ENCODE data around the gene MAP2K2. TPM values are rescaled to one million over a fixed set of nuclear protein-coding genes. Genes with fewer than 3 reads are reported as not detected.
"Not testable (repeated sequence)": the region's sequence is repeated elsewhere in the genome, so short reads cannot be mapped to it uniquely, and the experiment has no call there.

Gene MAP2K2
- 221 and 226 TPM in 2 replicates for total RNA-seq (2014; rRNA removed; shearing (Covaris generic))

DNA sequence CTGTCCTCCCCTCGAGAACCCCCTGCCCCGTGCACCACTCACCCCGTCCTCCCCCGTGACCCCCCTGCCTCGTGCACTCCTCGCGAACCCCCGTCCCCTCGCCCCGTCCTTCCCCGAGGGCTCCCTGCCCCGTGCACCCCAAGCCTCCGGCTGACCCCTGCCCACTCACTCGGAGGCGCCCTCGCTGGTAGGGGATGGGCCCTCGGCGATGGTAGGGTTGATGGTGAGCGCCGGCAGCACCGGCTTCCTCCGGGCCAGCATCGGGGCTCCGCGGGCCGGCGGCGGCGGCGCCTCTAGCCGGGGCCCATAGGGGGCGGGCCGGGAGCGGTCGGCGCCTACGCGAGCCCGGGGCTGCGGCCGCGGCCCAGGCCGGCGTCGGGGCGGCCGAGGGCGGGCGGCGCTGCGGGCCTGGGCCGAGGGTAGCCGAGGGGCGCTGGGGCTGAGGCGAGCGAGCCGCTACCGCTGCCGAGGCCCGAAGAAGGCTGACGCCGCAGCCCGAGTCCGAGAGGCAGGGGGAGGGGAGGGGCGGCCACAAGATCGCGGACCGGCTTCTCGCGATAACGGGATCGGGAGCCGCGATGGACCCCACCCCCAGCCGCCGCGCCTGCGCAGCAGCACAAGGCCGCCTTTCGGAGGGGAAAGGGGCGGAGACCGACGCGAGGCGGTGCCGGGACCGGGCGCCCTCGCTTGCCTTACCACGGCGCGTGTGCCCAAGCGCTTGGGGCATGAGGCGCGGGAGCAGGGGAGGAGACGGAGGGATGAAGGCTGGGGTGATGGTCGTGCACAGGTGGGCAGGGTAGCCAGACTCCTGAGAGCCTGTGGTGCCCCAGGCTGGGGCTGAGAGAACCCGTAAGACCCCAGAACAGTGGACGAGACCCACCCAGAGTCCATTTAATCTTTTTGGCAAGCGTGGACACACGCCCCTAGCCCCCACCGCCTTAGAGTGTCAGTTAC lies at the start of gene MAP2K2:
TSS of gene MAP2K2 (minus strand) at position 508 of the 954 bp plus-strand sequence. CDS start at position 261, 247 bp downstream.
- no peaks in the 10 kb centered on the region for H3K27me3 ChIP-seq (ENCODE audit: control insufficient read depth, insufficient read depth, low read length)
- peak within 1 kb of the TSS; percentile 88 for H3K4me3 ChIP-seq (ENCODE audit: insufficient read depth, low read depth, low read length)
- no peaks in the 10 kb centered on the region; the same call in 1 of the 2 replicates for H3K36me3 ChIP-seq (replicated peaks; ENCODE audit: control insufficient read depth, insufficient read depth, low read length)
- peak; percentile 100 for DNase-seq

DNA sequence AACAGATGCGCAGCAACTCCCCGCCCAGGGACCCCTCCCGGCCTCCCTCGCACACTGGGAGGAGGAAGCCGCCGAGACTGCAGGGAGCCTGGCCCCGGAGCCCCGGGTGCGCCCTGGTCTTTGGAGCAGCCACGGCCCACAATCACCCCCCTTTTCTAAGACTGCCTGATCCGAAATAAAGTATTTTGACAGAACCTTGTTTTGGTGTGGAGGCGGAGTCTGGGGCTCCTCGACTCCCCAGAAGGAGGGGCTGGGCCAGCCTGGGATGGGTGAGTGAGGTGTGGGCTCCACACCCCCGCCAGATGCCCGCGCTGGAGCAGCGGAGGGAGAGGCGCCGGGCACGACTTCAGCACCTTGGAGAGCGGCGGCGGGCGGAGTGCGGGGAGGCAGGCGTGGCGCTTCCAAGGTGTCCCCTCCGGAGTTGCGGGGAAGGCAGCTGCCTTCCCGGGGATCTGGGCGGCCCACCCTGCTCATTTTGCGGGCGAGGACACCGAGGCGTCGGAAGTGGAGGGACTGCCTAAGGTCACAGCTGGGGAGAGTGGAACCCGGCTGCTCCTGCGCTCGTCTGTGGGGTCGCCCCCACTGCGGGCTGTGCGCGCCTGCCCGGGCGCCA lies 49.0 kb upstream of the MAP2K2 start:
- peaks cover 5% of the 10 kb centered on the region for H3K27me3 ChIP-seq (ENCODE audit: control insufficient read depth, insufficient read depth, low read length)
- DNase-seq: peak; percentile 96
- H3K4me3 ChIP-seq (ENCODE audit: insufficient read depth, low read depth, low read length): peak overlapping the region; percentile 20; the same call in 1 of the 2 replicates
- H3K36me3 ChIP-seq (replicated peaks; ENCODE audit: control insufficient read depth, insufficient read depth, low read length): no peaks in the 10 kb centered on the region

DNA sequence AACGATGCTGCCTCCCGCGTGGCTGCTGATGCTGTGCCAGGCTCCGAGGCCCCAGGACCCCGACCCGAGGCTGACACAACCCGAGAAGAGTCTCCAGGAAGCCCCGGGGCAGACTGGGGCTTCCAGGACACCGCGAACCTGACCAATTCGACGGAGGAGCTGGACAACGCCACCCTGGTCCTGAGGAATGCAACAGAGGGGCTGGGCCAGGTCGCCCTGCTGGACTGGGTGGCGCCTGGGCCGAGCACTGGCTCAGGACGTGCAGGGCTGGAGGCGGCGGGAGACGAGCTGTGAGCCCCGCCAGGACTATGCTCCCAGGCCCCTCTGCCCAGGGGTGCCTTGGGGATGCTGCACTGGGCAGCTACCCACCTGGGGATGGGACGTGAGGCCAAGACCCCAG lies 47.8 kb upstream of the MAP2K2 start:
- Histone ChIP-seq H3K27me3 (ENCODE audit: control insufficient read depth, insufficient read depth, low read length) (peaks cover 5% of the 10 kb centered on the region), H3K36me3 (replicated peaks; ENCODE audit: control insufficient read depth, insufficient read depth, low read length) (no peaks in the 10 kb centered on the region), H3K4me3 (ENCODE audit: insufficient read depth, low read depth, low read length) (no peak overlapping the region)
- no peak for DNase-seq

DNA sequence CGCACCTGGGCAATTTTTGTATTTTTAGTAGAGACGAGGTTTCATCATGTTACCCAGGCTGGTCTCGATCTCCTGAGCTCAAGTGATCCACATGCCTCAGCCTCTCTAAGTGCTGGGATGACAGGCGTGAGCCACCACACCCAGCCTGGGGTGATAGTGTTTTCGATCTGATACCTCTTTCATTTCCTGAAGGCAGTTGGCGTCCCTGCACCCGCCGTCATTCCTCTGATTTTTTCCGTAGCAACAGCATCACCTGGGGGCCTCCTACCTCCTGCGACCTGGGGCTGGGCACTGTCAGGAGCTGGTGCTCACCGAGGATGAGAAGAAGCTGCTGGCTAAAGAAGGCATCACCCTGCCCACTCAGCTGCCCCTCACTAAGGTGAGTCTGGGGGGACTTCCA lies 40.3 kb upstream of the MAP2K2 start:
- Histone ChIP-seq H3K27me3 (ENCODE audit: control insufficient read depth, insufficient read depth, low read length) (peaks cover 3% of the 10 kb centered on the region; the same call in 1 of the 2 replicates), H3K36me3 (replicated peaks; ENCODE audit: control insufficient read depth, insufficient read depth, low read length) (no peaks in the 10 kb centered on the region), H3K4me3 (ENCODE audit: insufficient read depth, low read depth, low read length) (no peak overlapping the region)
- DNase-seq: peak; percentile 25

DNA sequence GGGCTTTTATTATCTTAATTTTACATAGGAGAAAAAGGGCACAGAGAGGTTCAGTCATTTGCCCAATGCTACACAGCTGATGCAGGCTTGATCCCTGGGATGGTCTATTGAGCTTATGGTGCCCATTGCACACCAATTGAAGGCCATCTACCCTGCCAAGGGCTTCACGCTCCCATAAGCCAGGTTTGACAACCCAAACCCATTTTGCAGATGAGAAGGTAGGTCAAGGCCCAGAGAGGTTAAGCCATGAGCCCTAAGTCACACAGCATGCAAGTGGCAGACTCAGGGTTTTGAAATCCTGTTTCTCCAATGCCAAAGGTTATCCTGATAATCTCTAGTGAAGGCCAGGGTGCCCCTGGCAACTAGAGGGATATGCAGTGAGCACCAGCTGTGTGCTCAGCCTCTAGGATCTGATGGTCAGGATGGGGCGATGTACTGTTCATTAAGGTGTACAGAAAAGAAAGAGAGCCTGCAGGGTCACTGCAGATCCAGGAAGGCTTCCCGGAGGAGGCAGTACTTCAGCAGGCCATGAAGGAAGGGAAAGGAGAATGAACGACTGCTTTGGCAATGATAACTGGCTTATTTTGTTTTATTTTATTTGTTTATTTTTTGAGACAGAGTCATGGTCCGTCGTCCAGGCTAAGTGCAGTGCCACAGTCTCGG lies 37.6 kb upstream of the MAP2K2 start:
- H3K4me3 ChIP-seq (ENCODE audit: insufficient read depth, low read depth, low read length): no peak overlapping the region
- no peak for DNase-seq
- no peaks in the 10 kb centered on the region for H3K36me3 ChIP-seq (replicated peaks; ENCODE audit: control insufficient read depth, insufficient read depth, low read length)
- no peaks in the 10 kb centered on the region for H3K27me3 ChIP-seq (ENCODE audit: control insufficient read depth, insufficient read depth, low read length)

DNA sequence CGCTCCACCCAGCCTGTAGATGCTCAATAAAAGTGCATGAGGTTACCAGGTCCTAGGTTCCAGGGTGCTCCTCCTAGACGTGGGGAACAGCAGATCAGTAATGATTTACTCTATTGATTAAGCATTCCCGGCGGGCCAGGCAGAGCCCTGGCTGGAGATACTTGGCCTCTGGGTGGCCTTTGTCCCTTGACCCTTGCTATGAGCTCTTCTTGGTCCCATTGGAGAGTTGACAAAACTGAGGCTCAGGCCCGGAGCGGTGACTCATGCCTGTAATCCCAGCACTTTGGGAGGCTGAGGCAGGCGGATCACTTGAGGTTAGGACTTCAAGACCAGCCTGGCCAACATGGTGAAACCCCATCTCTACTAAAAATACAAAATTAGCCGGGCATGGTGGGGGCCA lies 34.0 kb upstream of the MAP2K2 start:
- not testable (repeated sequence) for H3K27me3 ChIP-seq (ENCODE audit: control insufficient read depth, insufficient read depth, low read length); H3K4me3 ChIP-seq (ENCODE audit: insufficient read depth, low read depth, low read length); DNase-seq; H3K36me3 ChIP-seq (replicated peaks; ENCODE audit: control insufficient read depth, insufficient read depth, low read length)

DNA sequence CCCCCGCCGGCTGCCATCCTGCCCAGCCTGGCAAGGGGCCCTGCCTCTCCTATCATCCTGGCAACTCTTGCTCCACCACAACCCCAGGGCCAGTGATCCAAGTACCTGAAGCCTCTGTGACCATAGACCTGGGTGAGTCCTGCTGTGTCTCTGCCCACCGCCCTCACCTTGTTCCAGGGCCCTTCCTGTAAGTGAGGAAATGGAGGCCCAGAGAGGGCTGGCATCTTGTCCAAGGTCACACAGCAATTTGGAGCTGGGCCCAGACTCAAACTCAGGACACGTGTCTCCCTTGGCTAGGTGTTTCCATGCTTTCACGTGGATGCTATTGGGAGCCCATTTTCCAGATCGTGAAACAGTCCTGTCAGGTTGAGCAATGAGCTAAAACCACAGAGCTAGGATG lies 33.2 kb upstream of the MAP2K2 start:
- DNase-seq: no peak
- Histone ChIP-seq H3K4me3 (ENCODE audit: insufficient read depth, low read depth, low read length) (no peak overlapping the region), H3K36me3 (replicated peaks; ENCODE audit: control insufficient read depth, insufficient read depth, low read length) (no peaks in the 10 kb centered on the region), H3K27me3 (ENCODE audit: control insufficient read depth, insufficient read depth, low read length) (peaks cover 2% of the 10 kb centered on the region; the same call in 1 of the 2 replicates)

DNA sequence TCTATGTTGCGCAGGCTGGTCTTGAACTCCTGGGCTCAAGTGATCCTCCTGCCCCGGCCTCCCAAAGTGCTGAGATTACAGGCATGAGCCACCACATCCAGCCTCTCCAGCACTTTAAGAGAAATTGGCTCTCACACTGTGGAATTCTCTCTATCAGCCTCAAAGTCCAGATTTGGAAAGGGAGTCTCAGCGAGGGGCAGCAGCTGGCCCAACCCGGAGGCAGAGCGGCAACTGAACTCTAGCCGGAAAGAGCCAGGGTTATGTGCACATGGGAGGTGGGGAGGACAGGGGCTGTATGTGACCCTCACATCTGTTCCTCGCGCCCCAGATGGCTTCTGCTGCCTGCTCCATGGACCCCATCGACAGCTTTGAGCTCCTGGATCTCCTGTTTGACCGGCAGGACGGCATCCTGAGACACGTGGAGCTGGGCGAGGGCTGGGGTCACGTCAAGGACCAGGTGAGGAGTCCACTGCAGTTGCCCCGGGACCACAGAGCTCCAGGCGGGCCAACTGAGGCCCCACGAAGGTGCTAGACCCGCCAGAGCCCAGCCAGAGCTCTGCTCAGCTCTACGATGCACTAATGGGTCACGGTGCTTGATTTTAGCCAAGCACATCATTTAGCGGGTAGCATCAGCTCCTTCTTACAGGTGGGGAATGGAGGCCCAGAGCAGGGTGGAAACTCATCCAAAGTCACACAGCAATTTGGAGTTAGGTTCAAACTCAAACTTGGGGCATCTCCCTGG lies 30.8 kb upstream of the MAP2K2 start:
- H3K4me3 ChIP-seq (ENCODE audit: insufficient read depth, low read depth, low read length): no peak overlapping the region

DNA sequence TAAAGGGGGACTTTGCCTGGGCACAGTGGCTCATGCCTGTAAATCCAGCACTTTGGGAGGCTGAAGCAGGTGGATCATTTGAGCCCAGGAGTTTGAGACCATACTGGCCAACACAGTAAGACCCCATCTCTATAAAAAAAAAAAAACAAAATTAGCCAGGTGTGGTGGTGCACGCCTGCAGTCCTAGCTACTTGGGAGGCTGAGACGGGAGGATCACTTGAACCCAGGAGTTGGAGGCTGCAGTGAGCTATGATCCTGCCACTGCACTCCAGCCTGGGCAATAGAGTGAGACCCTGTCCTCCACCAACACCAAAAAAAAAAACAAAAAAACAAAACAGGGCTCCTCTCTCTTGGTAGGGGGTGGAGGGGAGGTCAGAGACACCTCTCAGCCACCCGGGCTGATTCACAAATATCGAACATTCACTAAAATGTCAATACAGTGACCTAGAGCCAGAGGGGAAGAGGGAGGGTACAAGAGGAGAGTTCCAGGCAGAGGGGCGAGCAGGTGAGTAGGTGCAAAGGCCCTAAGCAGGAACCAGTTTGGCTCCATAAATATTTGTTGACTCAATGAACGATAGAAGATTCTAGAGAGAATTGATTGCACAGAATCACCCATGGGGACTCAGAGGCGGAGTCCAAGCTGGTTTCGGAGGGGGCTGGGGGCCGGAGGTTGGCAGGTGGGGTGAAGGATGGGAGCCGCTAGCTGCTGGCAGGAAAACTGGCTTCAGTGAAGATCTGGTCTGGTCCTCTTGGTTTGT lies 28.5 kb upstream of the MAP2K2 start:
- H3K36me3 ChIP-seq (replicated peaks; ENCODE audit: control insufficient read depth, insufficient read depth, low read length): no peaks in the 10 kb centered on the region
- H3K4me3 ChIP-seq (ENCODE audit: insufficient read depth, low read depth, low read length): no peak overlapping the region

More for the DNA sequence above, 30.8 kb upstream of the MAP2K2 start:
- peaks cover 2% of the 10 kb centered on the region; the same call in 1 of the 2 replicates for H3K27me3 ChIP-seq (ENCODE audit: control insufficient read depth, insufficient read depth, low read length)
- no peaks in the 10 kb centered on the region for H3K36me3 ChIP-seq (replicated peaks; ENCODE audit: control insufficient read depth, insufficient read depth, low read length)
- no peak for DNase-seq

DNA sequence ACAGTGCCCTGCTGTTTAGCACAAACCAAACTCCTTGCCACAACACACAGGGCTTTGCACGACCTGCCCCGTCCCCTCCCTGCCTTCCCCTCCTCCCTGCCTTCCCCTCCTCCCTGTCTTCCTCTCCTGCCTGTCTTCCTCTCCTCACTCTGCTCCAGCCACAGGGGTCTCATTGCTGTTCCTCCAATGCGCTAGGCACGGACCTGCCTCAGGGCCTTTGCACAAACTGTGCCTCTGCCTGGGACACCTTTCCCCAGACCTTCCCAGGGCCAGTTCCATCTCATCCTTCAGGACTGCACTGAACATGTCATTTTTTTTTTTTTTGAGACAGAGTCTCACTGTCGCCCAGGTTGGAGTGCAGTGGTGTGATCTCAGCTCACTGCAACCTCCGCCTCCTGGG lies 27.7 kb upstream of the MAP2K2 start:
- no peak for DNase-seq
- H3K4me3 ChIP-seq (ENCODE audit: insufficient read depth, low read depth, low read length): no peak overlapping the region
- H3K27me3 ChIP-seq (ENCODE audit: control insufficient read depth, insufficient read depth, low read length): peaks cover 2% of the 10 kb centered on the region; the same call in 1 of the 2 replicates
- H3K36me3 ChIP-seq (replicated peaks; ENCODE audit: control insufficient read depth, insufficient read depth, low read length): no peaks in the 10 kb centered on the region

More for the DNA sequence above, 28.5 kb upstream of the MAP2K2 start:
- peaks cover 2% of the 10 kb centered on the region; the same call in 1 of the 2 replicates for H3K27me3 ChIP-seq (ENCODE audit: control insufficient read depth, insufficient read depth, low read length)
- DNase-seq: peak; percentile 39

DNA sequence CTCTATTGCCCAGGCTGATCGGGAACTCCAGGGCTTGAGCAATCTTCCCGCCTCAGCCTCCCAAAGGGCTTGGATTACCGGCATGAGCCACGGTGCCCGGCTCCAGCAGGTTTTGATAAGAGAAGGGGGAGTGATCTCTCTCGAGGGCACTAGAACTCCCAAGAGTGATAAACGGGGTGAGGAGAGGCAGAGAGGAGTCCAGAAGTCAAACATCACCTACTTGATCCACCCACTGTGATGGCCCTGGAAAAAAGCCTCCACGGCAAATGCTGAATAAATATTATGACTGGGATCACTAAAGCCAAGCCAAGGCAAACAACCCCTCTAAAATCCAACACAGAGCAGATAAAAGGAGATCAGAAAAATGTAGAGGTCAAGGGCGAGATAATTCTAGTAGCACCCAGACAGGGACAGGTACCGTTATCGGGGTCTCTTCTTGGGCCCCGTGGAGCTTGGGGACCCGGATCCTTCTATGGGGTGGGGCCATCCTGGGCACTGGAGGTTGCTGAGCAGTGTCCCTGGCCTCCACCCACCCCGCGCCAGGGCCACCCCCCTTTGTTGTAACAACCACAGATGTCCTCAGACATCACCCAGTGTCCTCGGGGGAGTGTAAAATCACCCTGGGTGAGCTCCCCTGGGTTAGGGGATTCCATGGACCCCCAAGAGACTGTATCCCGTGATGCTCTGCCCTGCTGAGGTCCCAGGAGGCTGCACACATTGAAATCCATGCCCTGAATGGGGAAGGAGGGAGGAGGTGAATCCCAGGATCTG lies 25.8 kb upstream of the MAP2K2 start:
- Histone ChIP-seq H3K36me3 (replicated peaks; ENCODE audit: control insufficient read depth, insufficient read depth, low read length) (no peaks in the 10 kb centered on the region), H3K27me3 (ENCODE audit: control insufficient read depth, insufficient read depth, low read length) (peaks cover 4% of the 10 kb centered on the region; the same call in 1 of the 2 replicates), H3K4me3 (ENCODE audit: insufficient read depth, low read depth, low read length) (no peak overlapping the region)
- no peak for DNase-seq

DNA sequence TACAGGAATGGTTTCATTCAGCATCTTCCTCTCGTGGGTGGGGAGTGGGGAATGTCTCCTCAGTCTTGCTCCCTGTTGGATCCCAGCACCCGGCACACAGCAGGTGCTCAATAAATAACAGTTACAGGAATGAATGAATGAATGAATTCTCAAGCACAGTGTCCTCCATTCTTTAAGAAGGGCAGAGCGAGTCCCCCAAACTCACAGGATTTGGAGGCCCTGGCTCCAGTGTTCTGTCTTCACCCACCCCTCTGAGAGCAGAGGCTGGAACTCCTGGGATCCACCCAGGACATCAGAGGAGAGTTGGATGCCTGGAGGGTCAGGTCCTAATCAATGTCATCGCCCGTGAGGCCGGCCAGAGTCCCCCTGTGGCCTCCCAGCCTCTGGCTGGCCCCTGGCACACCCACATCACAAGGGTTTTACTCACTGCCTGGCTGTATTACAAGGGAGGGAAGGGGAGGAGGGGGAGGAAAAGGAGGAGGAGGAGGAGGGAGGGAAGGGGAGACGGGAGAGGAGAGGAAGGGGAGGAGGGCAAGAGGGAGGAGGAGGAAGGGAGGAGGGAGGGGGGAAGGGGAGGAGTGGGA lies 20.8 kb upstream of the MAP2K2 start:
- peaks cover 4% of the 10 kb centered on the region; the same call in 1 of the 2 replicates for H3K27me3 ChIP-seq (ENCODE audit: control insufficient read depth, insufficient read depth, low read length)
- no peaks in the 10 kb centered on the region for H3K36me3 ChIP-seq (replicated peaks; ENCODE audit: control insufficient read depth, insufficient read depth, low read length)
- peak; percentile 30 for DNase-seq
- H3K4me3 ChIP-seq (ENCODE audit: insufficient read depth, low read depth, low read length): no peak overlapping the region
